HG02943 (cell line): ENCODE data around the gene MPEG1.
A peak's percentile ranks its signal among the peaks of the same experiment; 100 is the strongest.

Experiments used
- ATAC-seq: cut with Tn5 transposase; IDR thresholded peaks from one replicate; pipeline ENCODE4 v1.9.1; 2021; ENCODE audit warnings: mild to moderate bottlenecking, low read depth, moderate library complexity; ENCODE audit not compliant: unreplicated experiment

The MPEG1 gene

GRCh38 chr11:59191890-59192289, 20.8 kb downstream of the MPEG1 start:
- no peak for ATAC-seq

- no peak for ATAC-seq
These were observed 21.6 kb downstream of the MPEG1 start for GRCh38 chr11:59191095-59191494.

- ATAC-seq: no peak
These were observed 22.7 kb downstream of the MPEG1 start for GRCh38 chr11:59189986-59190385.

- no peak for ATAC-seq
These were observed 23.8 kb downstream of the MPEG1 start for GRCh38 chr11:59188954-59189353.

- ATAC-seq: no peak
These were observed 25.1 kb downstream of the MPEG1 start for GRCh38 chr11:59187587-59187986.

GRCh38 chr11:59187035-59187434, 25.7 kb downstream of the MPEG1 start:
- ATAC-seq: no peak

- peak; percentile 56 for ATAC-seq
These were observed 26.6 kb downstream of the MPEG1 start for GRCh38 chr11:59186130-59186594.

GRCh38 chr11:59185386-59185945, 27.3 kb downstream of the MPEG1 start:
- no peak for ATAC-seq

- ATAC-seq: no peak
These were observed 27.9 kb downstream of the MPEG1 start for GRCh38 chr11:59184691-59185339.

- no peak for ATAC-seq
These were observed 29.0 kb downstream of the MPEG1 start for GRCh38 chr11:59183771-59184170.

- ATAC-seq: no peak
These were observed 30.1 kb downstream of the MPEG1 start for GRCh38 chr11:59182457-59183151.

- no peak for ATAC-seq
These were observed 30.8 kb downstream of the MPEG1 start for GRCh38 chr11:59181746-59182456.

GRCh38 chr11:59180907-59181306, 31.8 kb downstream of the MPEG1 start:
- ATAC-seq: no peak

- ATAC-seq: no peak
These were observed 32.5 kb downstream of the MPEG1 start for GRCh38 chr11:59180168-59180776.

GRCh38 chr11:59179121-59179520, 33.6 kb downstream of the MPEG1 start:
- ATAC-seq: no peak

GRCh38 chr11:59178402-59178801, 34.3 kb downstream of the MPEG1 start:
- no peak for ATAC-seq

- ATAC-seq: no peak
These were observed 36.4 kb downstream of the MPEG1 start for GRCh38 chr11:59176330-59176729.

GRCh38 chr11:59175091-59175501, 37.6 kb downstream of the MPEG1 start:
- ATAC-seq: no peak

- ATAC-seq: no peak
These were observed 38.1 kb downstream of the MPEG1 start for GRCh38 chr11:59174664-59175033.

- ATAC-seq: no peak
These were observed 38.6 kb downstream of the MPEG1 start for GRCh38 chr11:59173964-59174663.
